GM18502 (cell line): ENCODE data around the gene NAALADL2.
"Not testable (repeated sequence)": the region's sequence is repeated elsewhere in the genome, so short reads cannot be mapped to it uniquely, and the experiment has no call there.

Source experiments
- ATAC-seq: cut with Tn5 transposase; IDR thresholded peaks from one replicate; pipeline ENCODE4 v1.9.1; 2021; ENCODE audit warnings: mild to moderate bottlenecking; ENCODE audit not compliant: unreplicated experiment, poor library complexity

Gene NAALADL2

DNA sequence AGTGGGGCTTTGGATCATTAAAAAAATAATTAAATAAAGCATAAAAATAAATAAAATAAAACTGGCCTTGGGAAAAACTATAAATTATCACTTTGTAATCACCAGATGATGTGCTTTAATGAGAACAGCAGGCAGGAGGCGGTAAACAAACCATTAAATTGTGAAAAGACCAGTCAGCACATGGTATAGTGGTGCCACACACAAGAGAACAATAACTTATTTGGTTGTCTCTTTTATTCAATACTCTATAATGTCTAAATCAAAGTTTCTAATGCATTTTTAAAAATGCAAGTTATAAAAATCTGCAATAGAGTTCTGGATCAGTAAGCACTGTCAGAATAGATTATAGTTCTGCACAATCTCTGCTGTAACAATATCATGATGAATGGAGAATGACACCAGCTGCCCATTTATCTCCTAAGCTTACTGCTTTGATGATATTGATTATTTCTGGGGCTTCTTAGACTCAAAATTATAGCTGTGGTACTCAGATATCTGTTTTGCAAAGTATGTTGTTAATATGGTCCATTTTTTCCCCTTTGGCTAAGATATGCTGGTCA lies 259.3 kb downstream of the NAALADL2 start:
- ATAC-seq = no peak

DNA sequence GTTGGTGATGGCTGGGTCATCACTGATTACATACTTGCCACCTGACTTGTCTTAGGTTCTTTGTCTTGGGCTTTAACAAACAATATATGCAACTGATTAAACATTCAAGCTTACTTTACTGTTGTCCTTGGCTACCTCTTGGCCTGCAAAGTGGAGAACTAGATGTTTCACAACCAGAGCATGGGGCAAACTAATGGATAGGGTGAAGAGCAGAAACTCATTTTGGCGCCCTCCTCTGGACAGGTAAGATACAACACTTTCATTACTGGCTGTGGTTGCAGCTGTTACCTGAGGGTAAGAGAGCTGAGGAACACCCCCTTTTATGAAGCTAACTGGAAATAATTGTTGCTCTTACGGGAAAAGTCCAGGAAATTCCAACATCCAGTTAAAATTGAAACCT lies 262.1 kb downstream of the NAALADL2 start:
- ATAC-seq = no peak

DNA sequence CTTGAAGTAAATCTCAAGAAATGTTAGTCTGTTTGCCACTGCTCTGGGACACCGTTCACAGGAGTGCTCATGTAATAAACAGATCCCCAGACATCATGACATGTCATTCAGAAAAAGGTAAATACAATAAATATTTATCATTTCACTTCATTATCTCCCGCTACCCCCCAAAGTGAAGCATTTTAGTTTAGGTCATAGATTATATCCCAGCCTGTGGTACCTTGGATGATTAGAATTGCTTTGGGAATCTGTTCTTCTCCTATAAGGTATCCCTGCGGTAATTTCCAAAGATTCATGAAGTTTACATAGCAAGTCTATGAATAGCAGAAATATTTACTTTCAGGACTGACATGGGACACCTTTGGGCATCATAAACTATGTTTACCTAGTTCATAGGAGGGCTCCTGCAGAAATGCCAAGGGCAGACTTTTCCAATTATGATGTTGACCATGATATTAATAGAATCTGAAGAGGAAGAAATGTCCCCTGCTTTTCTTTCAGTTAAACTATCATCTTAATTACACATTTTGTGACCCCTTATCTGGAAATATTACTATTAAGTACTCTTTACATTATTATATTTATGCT lies 268.0 kb downstream of the NAALADL2 start:
- no peak for ATAC-seq

GRCh38 chr3:175129126-175129525 lies 270.0 kb downstream of the NAALADL2 start:
- no peak for ATAC-seq

GRCh38 chr3:175129571-175129970 lies 270.4 kb downstream of the NAALADL2 start:
- no peak for ATAC-seq

GRCh38 chr3:175131866-175132265 lies 272.7 kb downstream of the NAALADL2 start:
- not testable (repeated sequence) for ATAC-seq

GRCh38 chr3:175132706-175133105 lies 273.6 kb downstream of the NAALADL2 start:
- ATAC-seq = not testable (repeated sequence)

- no peak for ATAC-seq
Observed at GRCh38 chr3:175144368-175144767, 285.2 kb downstream of the NAALADL2 start.

GRCh38 chr3:175146258-175146657 lies 287.1 kb downstream of the NAALADL2 start:
- ATAC-seq = no peak

- ATAC-seq = peak; percentile 81
Observed at GRCh38 chr3:175149675-175150074, 290.5 kb downstream of the NAALADL2 start.

DNA sequence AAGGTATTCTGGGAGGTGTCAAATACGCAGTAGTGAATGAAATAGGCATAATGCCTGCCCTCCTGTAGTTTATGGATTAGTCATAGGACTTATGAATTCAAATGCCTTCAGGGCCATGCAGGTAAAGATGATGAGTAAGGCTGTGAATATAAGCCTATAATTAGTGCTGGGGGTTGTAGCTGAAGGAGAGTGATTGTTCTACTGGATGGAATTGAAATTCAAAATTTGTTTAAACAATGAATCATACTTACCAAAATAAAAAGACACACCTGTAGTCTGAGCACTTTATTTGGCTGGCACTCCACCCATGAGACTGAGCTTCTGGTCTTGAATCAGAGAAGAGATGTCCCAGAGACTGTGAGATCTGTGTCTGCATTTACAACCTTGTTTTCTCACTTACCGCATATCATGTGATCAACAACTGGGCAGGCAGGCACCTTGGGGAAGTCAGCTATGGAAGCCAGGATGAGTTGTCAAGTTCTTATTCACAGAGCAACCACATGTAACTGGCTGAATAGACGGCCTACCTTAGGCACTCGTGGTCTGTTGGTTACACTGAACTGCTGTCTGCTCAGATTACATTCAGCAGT lies 291.8 kb downstream of the NAALADL2 start:
- ATAC-seq = no peak

DNA sequence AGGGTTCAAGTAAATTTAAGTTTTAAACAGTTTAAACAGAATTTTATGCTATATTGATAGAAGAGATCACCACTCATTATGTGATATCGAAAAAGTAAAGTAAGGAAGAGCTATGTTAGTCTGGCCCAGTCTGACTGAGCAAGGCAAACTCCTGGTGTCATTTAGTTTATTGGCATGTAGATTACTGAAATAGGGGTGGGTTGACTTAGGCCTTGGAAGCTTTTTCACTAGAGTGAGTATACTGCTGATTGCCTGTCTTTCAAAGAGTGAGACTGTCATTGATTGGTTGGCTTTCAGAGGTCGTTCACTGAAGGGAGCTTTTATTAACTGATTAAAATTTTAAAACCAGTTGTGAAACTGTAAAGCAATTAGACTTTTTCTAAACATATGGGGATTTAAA lies 294.5 kb downstream of the NAALADL2 start:
- no peak for ATAC-seq

DNA sequence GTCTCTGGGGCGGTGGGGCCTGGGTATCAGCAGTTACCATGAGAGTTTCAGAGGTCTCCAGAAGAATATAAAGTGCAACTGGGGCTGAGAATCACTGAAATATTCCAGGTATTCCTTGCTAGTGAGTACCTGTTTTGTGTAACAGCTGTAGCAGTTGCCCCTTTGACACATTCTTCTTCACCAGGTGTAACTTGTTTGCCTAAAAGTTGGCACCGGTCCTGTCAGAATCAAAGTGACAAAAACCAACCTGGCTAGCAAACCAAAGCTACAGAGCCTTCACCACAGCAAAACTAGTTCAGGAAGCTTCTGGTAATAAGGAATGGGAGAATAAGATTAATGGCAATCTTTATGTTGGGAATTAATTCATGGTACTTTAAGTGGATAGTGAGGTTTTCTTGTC lies 296.0 kb downstream of the NAALADL2 start:
- ATAC-seq = no peak

DNA sequence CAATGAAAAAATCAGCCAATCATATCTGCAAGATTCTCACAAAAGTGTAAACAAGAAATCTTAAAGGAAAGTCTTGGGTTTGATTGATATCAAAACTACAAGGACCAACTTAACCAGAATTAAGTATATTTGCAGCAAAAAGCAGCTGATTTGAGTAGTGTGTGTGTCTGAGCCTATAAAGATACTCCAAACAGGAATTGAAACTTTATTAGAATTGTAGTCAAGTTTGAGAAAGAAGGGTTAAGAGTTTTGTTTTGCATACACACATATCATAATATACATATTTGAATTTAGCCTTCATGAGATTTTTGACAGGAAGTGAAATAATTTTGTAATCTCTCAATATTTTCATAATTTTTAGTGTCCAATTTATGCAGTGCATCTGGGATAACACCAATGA lies 300.1 kb downstream of the NAALADL2 start:
- ATAC-seq = no peak

DNA sequence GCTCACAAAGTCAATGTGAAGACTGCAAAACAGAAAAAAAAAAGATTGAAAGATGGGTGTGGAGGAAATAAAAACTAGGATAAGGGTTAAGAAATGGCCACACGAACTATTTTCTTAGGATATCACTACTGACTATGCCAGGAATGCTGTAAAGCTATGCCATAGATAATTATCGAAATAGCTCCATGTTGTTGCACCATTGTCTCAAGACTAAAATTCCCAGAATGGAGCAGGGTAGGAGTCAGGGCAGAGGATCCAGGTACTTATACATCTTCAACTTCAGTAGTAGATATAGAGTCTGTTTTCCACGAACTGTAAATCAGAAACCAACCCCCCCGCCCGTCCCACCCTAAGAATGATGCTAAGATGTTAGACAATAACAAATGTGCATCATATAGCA lies 302.2 kb downstream of the NAALADL2 start:
- ATAC-seq = no peak

DNA sequence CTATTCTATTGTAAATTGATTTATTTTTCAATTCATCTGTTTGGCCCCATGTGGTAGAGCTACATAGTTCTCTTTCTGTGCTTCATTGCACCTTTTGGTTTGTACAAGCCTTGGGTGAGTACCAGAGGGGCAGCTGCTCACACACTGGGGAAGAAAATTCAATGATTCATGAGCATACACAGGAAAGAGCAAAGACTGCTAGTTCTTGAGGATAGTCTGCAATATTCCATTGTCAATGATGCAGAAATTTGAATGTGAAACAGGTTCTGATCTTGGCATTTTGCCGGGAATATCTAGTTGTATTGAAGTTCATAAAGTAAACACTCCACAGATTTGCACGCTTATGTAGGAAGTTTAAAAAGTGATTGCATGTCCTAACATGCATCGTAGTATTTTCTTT lies 304.6 kb downstream of the NAALADL2 start:
- no peak for ATAC-seq

GRCh38 chr3:175173117-175173516 lies 314.0 kb downstream of the NAALADL2 start:
- ATAC-seq = not testable (repeated sequence)

DNA sequence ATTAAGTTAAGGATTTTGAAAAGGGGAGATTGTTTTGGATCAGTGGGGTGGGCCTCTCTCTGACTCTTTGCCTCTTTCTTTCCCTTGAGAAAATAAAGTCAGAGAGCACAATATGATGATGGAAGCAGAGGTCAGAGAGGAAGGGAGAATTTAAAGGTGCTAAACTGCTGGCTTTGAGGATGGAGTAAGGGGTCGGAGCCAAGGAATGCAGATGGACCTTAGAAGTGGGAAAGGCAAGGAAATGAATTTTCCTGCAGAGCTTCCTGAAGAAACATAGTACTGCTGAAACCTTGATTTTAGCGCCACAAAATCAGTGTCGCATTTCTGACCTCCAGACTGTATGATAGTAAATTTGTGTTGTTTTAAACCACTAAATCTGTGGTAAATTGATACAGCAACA lies 317.4 kb downstream of the NAALADL2 start:
- no peak for ATAC-seq

- no peak for ATAC-seq
Observed at GRCh38 chr3:175179055-175179454, 319.9 kb downstream of the NAALADL2 start.

DNA sequence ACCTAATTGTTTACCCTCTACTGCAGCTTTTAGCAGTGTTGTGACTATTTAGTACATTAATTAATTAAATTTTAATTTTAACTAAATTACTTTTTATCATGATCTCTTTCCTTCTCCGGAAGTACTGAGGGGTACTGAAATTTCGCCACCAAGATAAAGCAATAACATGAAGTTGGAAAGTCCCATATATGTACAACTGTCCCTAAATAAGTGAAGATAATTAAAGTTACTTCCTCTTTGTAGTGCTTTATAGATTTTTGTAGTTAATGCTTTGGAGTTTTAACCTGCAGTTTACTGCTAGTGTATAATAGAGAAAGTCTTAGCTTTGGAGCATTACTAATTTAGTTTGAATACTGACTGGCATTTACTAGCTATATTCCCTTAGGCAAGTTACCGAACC lies 325.3 kb downstream of the NAALADL2 start:
- ATAC-seq = no peak

GRCh38 chr3:175185903-175186302 lies 326.8 kb downstream of the NAALADL2 start:
- ATAC-seq = no peak

DNA sequence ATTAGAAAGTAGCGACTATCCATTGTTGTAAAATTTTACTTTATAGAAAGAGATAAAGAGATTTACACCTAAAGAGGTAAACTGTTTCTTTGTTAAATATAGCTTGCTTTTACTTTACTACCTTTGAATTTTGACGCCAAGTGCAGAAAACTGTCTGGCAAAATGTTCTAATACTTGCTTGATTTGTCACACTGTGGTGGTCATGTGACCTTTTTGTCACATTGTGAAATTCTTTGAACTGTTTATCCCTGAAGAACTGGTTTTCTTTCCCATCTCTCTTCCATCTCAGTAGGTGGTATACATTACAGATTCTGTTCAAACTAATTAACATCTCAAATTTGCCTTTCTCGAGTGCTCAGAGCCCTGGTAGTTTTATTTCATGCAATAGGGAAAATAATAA lies 327.4 kb downstream of the NAALADL2 start:
- ATAC-seq = no peak
